Measurements from ENCODE around the gene KCNC2.

Gene KCNC2

GRCh38 chr12:75209812-75210138, at the start of gene KCNC2:
KCNC2 (minus strand) TSS chr12:75209839.
- H3K9me3 ChIP-seq (ENCODE audit: control insufficient read depth in 1 of 2, low read length in 2 of 2), result peaks cover 2 to 5% of the 10 kb centered on the region in 2 donors
- peaks cover 0 to 15% of the 10 kb centered on the region in 2 donors for H3K4me1 ChIP-seq (ENCODE audit: control insufficient read depth in 1 of 2, insufficient read depth in 2 of 2, low read length in 2 of 2)
- H3K36me3 ChIP-seq (ENCODE audit: control insufficient read depth in 1 of 2, insufficient read depth in 2 of 2, low read length in 2 of 2), result no peaks in the 10 kb centered on the region
- H3K4me3 ChIP-seq (ENCODE audit: low read depth in 1 of 2, low read length in 2 of 2), result peak within 1 kb of the TSS in 1 of 2 donors; percentile 48
- peaks cover 28% of the 10 kb centered on the region for H3K27me3 ChIP-seq (ENCODE audit: low read depth, low read length)
- no peak within 1 kb of the TSS for H3K27ac ChIP-seq (ENCODE audit: low read length)

GRCh38 chr12:75259143-75259542, 49.5 kb upstream of the KCNC2 start:
- Histone ChIP-seq H3K4me3 (ENCODE audit: low read depth in 1 of 2, low read length in 2 of 2) (no peak overlapping the region), H3K36me3 (ENCODE audit: control insufficient read depth in 1 of 2, insufficient read depth in 2 of 2, low read length in 2 of 2) (no peaks in the 10 kb centered on the region)

GRCh38 chr12:75257510-75257909, 47.9 kb upstream of the KCNC2 start:
- Histone ChIP-seq H3K4me3 (ENCODE audit: low read depth in 1 of 2, low read length in 2 of 2) (no peak overlapping the region), H3K9me3 (ENCODE audit: control insufficient read depth in 1 of 2, low read length in 2 of 2) (no peaks in the 10 kb centered on the region), H3K27ac (ENCODE audit: low read length) (no peak overlapping the region), H3K4me1 (ENCODE audit: control insufficient read depth in 1 of 2, insufficient read depth in 2 of 2, low read length in 2 of 2) (no peaks in the 10 kb centered on the region), H3K36me3 (ENCODE audit: control insufficient read depth in 1 of 2, insufficient read depth in 2 of 2, low read length in 2 of 2) (no peaks in the 10 kb centered on the region), H3K27me3 (ENCODE audit: low read depth, low read length) (no peaks in the 10 kb centered on the region)

More at GRCh38 chr12:75259143-75259542, 49.5 kb upstream of the KCNC2 start:
- Histone ChIP-seq H3K27ac (ENCODE audit: low read length) (no peak overlapping the region), H3K4me1 (ENCODE audit: control insufficient read depth in 1 of 2, insufficient read depth in 2 of 2, low read length in 2 of 2) (no peaks in the 10 kb centered on the region), H3K9me3 (ENCODE audit: control insufficient read depth in 1 of 2, low read length in 2 of 2) (no peaks in the 10 kb centered on the region), H3K27me3 (ENCODE audit: low read depth, low read length) (no peaks in the 10 kb centered on the region)

- Histone ChIP-seq H3K27me3 (ENCODE audit: low read depth, low read length) (no peaks in the 10 kb centered on the region), H3K27ac (ENCODE audit: low read length) (no peak overlapping the region), H3K9me3 (ENCODE audit: control insufficient read depth in 1 of 2, low read length in 2 of 2) (peaks cover 0 to 2% of the 10 kb centered on the region in 2 donors), H3K4me1 (ENCODE audit: control insufficient read depth in 1 of 2, insufficient read depth in 2 of 2, low read length in 2 of 2) (no peaks in the 10 kb centered on the region), H3K36me3 (ENCODE audit: control insufficient read depth in 1 of 2, insufficient read depth in 2 of 2, low read length in 2 of 2) (no peaks in the 10 kb centered on the region), H3K4me3 (ENCODE audit: low read depth in 1 of 2, low read length in 2 of 2) (no peak overlapping the region)
Observed at GRCh38 chr12:75245108-75245507, 35.5 kb upstream of the KCNC2 start.

GRCh38 chr12:75239987-75240386, 30.3 kb upstream of the KCNC2 start:
- Histone ChIP-seq H3K9me3 (ENCODE audit: control insufficient read depth in 1 of 2, low read length in 2 of 2) (peaks cover 0 to 4% of the 10 kb centered on the region in 2 donors), H3K4me1 (ENCODE audit: control insufficient read depth in 1 of 2, insufficient read depth in 2 of 2, low read length in 2 of 2) (no peaks in the 10 kb centered on the region), H3K27ac (ENCODE audit: low read length) (no peak overlapping the region), H3K27me3 (ENCODE audit: low read depth, low read length) (no peaks in the 10 kb centered on the region), H3K36me3 (ENCODE audit: control insufficient read depth in 1 of 2, insufficient read depth in 2 of 2, low read length in 2 of 2) (no peaks in the 10 kb centered on the region), H3K4me3 (ENCODE audit: low read depth in 1 of 2, low read length in 2 of 2) (no peak overlapping the region)

- H3K4me3 ChIP-seq (ENCODE audit: low read depth in 1 of 2, low read length in 2 of 2), result no peak overlapping the region
- H3K27ac ChIP-seq (ENCODE audit: low read length), result no peak overlapping the region
- H3K4me1 ChIP-seq (ENCODE audit: control insufficient read depth in 1 of 2, insufficient read depth in 2 of 2, low read length in 2 of 2), result no peaks in the 10 kb centered on the region
- peaks cover 0 to 14% of the 10 kb centered on the region in 2 donors for H3K9me3 ChIP-seq (ENCODE audit: control insufficient read depth in 1 of 2, low read length in 2 of 2)
- no peaks in the 10 kb centered on the region for H3K36me3 ChIP-seq (ENCODE audit: control insufficient read depth in 1 of 2, insufficient read depth in 2 of 2, low read length in 2 of 2)
- H3K27me3 ChIP-seq (ENCODE audit: low read depth, low read length), result no peaks in the 10 kb centered on the region
Observed at GRCh38 chr12:75236206-75236605, 26.6 kb upstream of the KCNC2 start.

- Histone ChIP-seq H3K9me3 (ENCODE audit: control insufficient read depth in 1 of 2, low read length in 2 of 2) (peaks cover 0 to 10% of the 10 kb centered on the region in 2 donors), H3K27ac (ENCODE audit: low read length) (no peak overlapping the region), H3K4me1 (ENCODE audit: control insufficient read depth in 1 of 2, insufficient read depth in 2 of 2, low read length in 2 of 2) (no peaks in the 10 kb centered on the region), H3K36me3 (ENCODE audit: control insufficient read depth in 1 of 2, insufficient read depth in 2 of 2, low read length in 2 of 2) (no peaks in the 10 kb centered on the region), H3K27me3 (ENCODE audit: low read depth, low read length) (no peaks in the 10 kb centered on the region), H3K4me3 (ENCODE audit: low read depth in 1 of 2, low read length in 2 of 2) (no peak overlapping the region)
Observed at GRCh38 chr12:75227132-75227531, 17.5 kb upstream of the KCNC2 start.

- Histone ChIP-seq H3K4me1 (ENCODE audit: control insufficient read depth in 1 of 2, insufficient read depth in 2 of 2, low read length in 2 of 2) (peaks cover 0 to 15% of the 10 kb centered on the region in 2 donors), H3K27ac (ENCODE audit: low read length) (no peak overlapping the region), H3K27me3 (ENCODE audit: low read depth, low read length) (peaks cover 20% of the 10 kb centered on the region), H3K9me3 (ENCODE audit: control insufficient read depth in 1 of 2, low read length in 2 of 2) (peaks cover 2 to 5% of the 10 kb centered on the region in 2 donors), H3K36me3 (ENCODE audit: control insufficient read depth in 1 of 2, insufficient read depth in 2 of 2, low read length in 2 of 2) (no peaks in the 10 kb centered on the region), H3K4me3 (ENCODE audit: low read depth in 1 of 2, low read length in 2 of 2) (no peak overlapping the region)
Observed at GRCh38 chr12:75212072-75212471, 2.4 kb upstream of the KCNC2 start.

GRCh38 chr12:75208856-75209811, 505 bp downstream of the KCNC2 start:
- Histone ChIP-seq H3K4me1 (ENCODE audit: control insufficient read depth in 1 of 2, insufficient read depth in 2 of 2, low read length in 2 of 2) (peaks cover 0 to 15% of the 10 kb centered on the region in 2 donors), H3K9me3 (ENCODE audit: control insufficient read depth in 1 of 2, low read length in 2 of 2) (peaks cover 0 to 5% of the 10 kb centered on the region in 2 donors), H3K27me3 (ENCODE audit: low read depth, low read length) (peaks cover 28% of the 10 kb centered on the region), H3K4me3 (ENCODE audit: low read depth in 1 of 2, low read length in 2 of 2) (peak overlapping the region in 1 of 2 donors; percentile 48), H3K27ac (ENCODE audit: low read length) (no peak overlapping the region), H3K36me3 (ENCODE audit: control insufficient read depth in 1 of 2, insufficient read depth in 2 of 2, low read length in 2 of 2) (no peaks in the 10 kb centered on the region)

- Histone ChIP-seq H3K9me3 (ENCODE audit: control insufficient read depth in 1 of 2, low read length in 2 of 2) (peaks cover 0 to 5% of the 10 kb centered on the region in 2 donors), H3K4me1 (ENCODE audit: control insufficient read depth in 1 of 2, insufficient read depth in 2 of 2, low read length in 2 of 2) (peaks cover 0 to 15% of the 10 kb centered on the region in 2 donors), H3K27ac (ENCODE audit: low read length) (no peak overlapping the region), H3K27me3 (ENCODE audit: low read depth, low read length) (peaks cover 28% of the 10 kb centered on the region), H3K4me3 (ENCODE audit: low read depth in 1 of 2, low read length in 2 of 2) (peak overlapping the region in 1 of 2 donors; percentile 2), H3K36me3 (ENCODE audit: control insufficient read depth in 1 of 2, insufficient read depth in 2 of 2, low read length in 2 of 2) (no peaks in the 10 kb centered on the region)
Observed at GRCh38 chr12:75207338-75208083, 2.1 kb downstream of the KCNC2 start.

GRCh38 chr12:75205558-75205957, 4.1 kb downstream of the KCNC2 start:
- Histone ChIP-seq H3K9me3 (ENCODE audit: control insufficient read depth in 1 of 2, low read length in 2 of 2) (peaks cover 0 to 5% of the 10 kb centered on the region in 2 donors), H3K27me3 (ENCODE audit: low read depth, low read length) (peaks cover 28% of the 10 kb centered on the region), H3K4me3 (ENCODE audit: low read depth in 1 of 2, low read length in 2 of 2) (no peak overlapping the region), H3K4me1 (ENCODE audit: control insufficient read depth in 1 of 2, insufficient read depth in 2 of 2, low read length in 2 of 2) (peaks cover 0 to 15% of the 10 kb centered on the region in 2 donors), H3K27ac (ENCODE audit: low read length) (no peak overlapping the region), H3K36me3 (ENCODE audit: control insufficient read depth in 1 of 2, insufficient read depth in 2 of 2, low read length in 2 of 2) (no peaks in the 10 kb centered on the region)

Data from muscle layer of duodenum (tissue), 2 donors.